Fibroblast of villous mesenchyme (primary cell): ENCODE measurements around the gene DLGAP5. TPM values are rescaled to one million over a fixed set of nuclear protein-coding genes. Genes with fewer than 3 reads are reported as not detected.

ENCODE experiments used
- DNase-seq: peaks from one replicate; pipeline ENCODE4 v3.0.0-alpha.2; 2010; ENCODE audit warnings: low read depth
- H3K4me3 ChIP-seq: 2 replicates; pipeline ENCODE4 v1.5.1; 2011; ENCODE audit warnings: low read depth, mild to moderate bottlenecking, low read length
- total RNA-seq: library from RNA; depleted of rRNA; stranded (reverse); fragments of >200 nt; gene quantifications from 2 replicates; pipeline ENCODE4 v1.2.3, GENCODE V29; 2012
- TF ChIP-seq, protein P1 (sequence below): IDR thresholded peaks from 2 replicates; pipeline ENCODE4 v1.5.1; 2012; ENCODE audit warnings: low read depth, mild to moderate bottlenecking, low read length; ENCODE audit not compliant: insufficient read depth

Gene DLGAP5
- total RNA-seq, 1 donor, result 35.0 TPM

- TF ChIP-seq, protein P1, sequence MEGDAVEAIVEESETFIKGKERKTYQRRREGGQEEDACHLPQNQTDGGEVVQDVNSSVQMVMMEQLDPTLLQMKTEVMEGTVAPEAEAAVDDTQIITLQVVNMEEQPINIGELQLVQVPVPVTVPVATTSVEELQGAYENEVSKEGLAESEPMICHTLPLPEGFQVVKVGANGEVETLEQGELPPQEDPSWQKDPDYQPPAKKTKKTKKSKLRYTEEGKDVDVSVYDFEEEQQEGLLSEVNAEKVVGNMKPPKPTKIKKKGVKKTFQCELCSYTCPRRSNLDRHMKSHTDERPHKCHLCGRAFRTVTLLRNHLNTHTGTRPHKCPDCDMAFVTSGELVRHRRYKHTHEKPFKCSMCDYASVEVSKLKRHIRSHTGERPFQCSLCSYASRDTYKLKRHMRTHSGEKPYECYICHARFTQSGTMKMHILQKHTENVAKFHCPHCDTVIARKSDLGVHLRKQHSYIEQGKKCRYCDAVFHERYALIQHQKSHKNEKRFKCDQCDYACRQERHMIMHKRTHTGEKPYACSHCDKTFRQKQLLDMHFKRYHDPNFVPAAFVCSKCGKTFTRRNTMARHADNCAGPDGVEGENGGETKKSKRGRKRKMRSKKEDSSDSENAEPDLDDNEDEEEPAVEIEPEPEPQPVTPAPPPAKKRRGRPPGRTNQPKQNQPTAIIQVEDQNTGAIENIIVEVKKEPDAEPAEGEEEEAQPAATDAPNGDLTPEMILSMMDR, result no peak
- peak; percentile 54 for DNase-seq
Observed at GRCh38 chr14:55127460-55127951, 63.9 kb downstream of the DLGAP5 start.

DNA sequence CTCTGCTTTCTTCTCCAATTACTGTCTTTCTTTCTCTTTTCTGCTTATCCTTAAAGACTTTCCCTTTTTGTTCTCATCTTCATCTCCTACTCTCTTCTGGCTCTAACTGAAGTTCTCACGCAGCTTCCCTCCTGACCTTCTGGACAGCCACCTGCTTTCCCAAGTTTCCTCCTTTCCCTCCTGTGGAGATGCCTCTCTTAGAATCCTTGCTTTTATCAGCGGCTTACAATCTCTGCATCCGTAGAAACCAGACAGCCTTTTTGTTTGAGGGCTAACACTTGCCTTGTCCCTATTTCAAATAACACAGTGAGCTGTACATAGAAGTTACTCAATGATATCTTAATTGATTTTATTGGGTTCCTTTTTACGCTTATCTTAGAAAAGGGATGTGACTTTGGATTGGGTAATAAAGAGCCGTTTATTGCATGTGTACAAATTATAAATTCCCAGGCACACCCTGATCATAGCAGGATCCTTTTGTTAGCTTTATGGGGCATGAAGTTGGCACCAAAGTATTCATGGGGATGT lies 64.4 kb downstream of the DLGAP5 start:
- TF ChIP-seq, protein P1, result no peak
- peak; percentile 44 for DNase-seq
- no peak overlapping the region for H3K4me3 ChIP-seq

More at GRCh38 chr14:55127460-55127951, 63.9 kb downstream of the DLGAP5 start:
- H3K4me3 ChIP-seq, result no peak overlapping the region

- TF ChIP-seq, protein P1, result no peak
- no peak for DNase-seq
- H3K4me3 ChIP-seq, result no peak overlapping the region
Observed at GRCh38 chr14:55126034-55126433, 65.4 kb downstream of the DLGAP5 start.

- H3K4me3 ChIP-seq, result no peak overlapping the region
- DNase-seq, result no peak
- TF ChIP-seq, protein P1, result no peak
Observed at GRCh38 chr14:55125403-55125802, 66.0 kb downstream of the DLGAP5 start.

DNA sequence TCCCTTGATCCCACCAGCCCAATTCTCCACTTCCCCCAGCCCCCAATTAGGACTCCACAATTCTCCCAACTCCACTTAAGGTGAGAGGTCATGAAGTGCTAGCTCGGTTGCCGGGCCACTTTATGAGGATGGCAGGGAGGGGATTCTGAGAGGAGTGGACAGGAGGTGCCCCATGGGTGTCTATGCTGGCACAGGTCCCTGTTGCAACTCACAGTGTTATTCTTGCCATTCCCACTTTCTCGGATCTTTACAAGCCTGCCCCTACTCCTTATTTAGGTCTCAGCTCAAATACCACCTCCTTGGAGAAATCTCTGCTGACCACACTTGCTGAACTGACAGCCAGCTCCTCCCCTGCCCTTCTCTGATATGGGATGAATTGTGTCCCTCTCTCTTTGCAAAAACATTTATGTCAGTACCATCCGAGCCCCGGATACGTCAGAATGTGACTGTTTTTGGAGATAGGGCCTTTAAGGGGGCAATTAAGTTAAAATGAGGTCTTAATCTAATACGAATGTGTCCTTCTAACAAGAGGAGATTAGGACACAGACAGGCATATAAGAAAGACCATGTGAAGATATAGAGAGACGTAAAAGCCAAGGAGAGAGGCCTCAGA lies 66.5 kb downstream of the DLGAP5 start:
- TF ChIP-seq, protein P1, result no peak

GRCh38 chr14:55123852-55124639 lies 67.3 kb downstream of the DLGAP5 start:
- no peak overlapping the region for H3K4me3 ChIP-seq
- DNase-seq, result peak; percentile 65
- TF ChIP-seq, protein P1, result no peak

More for the DNA sequence above, 66.5 kb downstream of the DLGAP5 start:
- H3K4me3 ChIP-seq, result no peak overlapping the region
- DNase-seq, result no peak
